Measurements from ENCODE around the gene GRXCR2.
"Not testable (repeated sequence)": the region's sequence is repeated elsewhere in the genome, so short reads cannot be mapped to it uniquely, and the experiment has no call there.

Gene GRXCR2, protein sequence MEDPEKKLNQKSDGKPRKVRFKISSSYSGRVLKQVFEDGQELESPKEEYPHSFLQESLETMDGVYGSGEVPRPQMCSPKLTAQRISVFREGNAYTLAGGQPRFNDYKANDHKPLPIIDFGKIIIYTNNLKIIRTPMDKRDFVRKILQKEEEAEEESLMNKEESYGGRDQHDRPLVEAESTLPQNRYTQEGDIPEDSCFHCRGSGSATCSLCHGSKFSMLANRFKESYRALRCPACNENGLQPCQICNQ

DNA sequence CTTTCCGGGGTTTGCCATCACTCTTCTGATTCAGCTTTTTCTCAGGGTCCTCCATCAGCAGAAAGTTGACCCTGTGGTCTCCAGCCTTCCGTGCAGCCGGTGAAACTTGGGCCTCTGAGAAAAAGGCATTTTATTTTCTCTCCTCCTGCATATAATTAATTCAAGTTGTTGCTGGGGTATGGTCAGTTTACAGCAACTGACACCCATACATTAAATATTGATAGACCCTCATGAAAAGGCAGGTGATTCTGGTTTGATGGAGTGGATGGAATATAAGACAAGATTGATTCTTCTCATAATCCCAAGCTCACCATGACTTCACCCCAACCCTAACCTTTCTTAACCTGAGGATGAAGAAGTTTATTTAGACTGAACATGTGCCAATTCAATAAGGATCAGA, at the start of gene GRXCR2:
Gene GRXCR2 (minus strand): TSS at position 101 of the 400 bp plus-strand sequence. CDS start 46 bp downstream, at position 55.
- DNase-seq, result no peak

DNA sequence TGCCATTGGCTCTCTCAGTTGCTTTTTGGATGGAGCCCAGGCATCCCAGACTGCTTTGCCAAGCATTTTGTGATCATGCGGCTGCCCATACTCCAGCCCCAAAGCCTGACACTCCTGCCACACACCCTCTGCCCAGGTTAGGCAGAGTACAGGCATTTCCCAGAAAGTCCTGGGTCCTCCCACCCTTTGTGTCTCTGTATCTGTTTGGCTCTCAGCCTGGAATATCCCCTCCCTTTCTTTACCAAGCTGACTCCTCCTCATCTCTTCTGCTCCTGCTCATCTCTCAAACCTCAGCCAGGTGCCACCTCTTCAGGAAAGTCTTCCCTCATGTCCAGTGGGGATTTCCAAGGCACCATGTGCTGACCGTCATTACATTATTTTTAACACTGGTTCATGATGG, 49.2 kb upstream of the GRXCR2 start:
- DNase-seq, result no peak

DNA sequence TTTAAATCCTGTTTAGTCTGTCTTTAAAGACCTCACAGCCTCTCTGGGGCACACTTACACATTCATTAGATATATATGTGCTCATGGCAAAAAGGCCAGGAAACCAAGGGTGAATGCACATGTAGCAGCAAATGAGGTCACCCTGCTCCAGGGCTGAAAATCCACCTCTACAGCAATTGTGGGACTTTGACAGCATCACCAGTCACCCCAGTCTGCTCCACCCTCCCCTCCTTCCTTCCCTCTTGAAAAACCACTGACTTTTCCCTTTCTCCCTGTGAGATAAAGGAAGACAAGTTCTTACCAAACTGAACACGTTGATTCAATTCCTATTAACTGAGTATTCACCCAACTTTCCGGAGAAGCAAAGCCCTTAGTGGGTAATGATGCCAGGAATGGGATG, 48.4 kb upstream of the GRXCR2 start:
- DNase-seq, result no peak

DNA sequence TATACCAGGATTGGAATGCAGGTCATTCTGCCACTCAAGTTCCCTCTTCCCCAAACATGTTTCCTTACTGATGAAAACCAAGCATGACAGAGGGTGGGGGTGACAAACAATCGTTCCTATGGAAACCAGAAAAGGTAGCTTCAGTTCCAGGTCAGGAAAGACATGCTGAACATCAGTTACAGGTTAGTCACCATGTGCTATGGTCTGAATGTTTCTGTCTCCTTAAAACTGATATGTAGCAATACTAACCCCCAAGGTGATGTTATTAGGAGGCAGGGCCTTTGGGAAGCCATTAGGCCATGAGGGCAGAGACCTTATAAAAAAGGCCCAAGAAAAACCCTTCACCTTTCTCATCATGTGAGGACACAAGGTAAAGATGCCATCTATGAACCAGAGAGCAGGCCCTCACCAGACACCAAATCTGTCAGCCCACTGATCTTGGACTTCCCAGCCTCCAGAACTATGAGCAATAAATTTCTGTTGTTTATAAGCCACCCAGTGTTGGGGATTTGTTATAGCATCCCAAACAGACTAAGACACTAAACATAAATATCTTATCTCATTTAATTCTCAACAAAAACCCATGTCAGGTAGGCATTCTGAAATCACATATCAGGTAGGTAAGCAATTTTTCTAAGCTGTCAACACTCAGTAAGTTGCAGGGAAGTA, 47.9 kb upstream of the GRXCR2 start:
- DNase-seq, result no peak

DNA sequence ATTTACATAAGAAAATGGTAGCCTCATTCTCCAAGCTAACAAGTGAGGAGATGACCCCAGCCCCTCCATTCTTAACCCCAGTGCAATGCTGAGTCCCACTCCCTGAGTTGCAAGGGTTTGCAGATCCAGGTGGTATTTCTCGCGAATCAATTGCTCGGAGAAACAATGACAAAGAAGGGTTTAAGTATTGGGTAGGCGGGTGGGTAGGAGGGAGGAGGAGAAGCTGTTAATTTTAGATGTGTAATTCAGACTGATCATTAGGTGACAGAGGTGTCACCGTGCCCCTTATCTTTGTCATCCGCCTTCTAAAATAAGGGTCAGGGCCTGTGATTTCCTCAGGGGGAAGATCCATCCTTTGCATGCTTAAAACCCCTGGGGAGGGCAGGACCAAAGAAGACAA, 46.6 kb upstream of the GRXCR2 start:
- DNase-seq, result no peak

DNA sequence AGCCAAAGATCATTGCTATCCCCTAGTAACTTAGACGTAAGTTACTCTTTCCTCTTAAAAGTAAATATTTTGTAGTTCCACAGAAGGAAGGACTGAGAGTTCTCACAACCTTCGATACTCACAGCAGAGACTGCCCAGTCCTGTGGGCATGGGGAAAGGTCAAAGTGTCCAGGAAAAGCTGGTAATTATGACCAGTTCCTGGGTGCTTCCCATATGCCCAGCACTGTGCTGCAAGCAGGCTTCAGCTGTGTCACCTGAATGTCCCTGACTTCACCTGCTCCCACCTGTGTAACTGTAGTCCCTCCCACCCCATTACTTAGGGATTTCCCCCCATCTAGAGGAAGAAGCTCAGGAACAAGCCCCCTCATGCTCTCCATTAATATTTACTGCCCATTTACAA, 45.6 kb upstream of the GRXCR2 start:
- no peak for DNase-seq

DNA sequence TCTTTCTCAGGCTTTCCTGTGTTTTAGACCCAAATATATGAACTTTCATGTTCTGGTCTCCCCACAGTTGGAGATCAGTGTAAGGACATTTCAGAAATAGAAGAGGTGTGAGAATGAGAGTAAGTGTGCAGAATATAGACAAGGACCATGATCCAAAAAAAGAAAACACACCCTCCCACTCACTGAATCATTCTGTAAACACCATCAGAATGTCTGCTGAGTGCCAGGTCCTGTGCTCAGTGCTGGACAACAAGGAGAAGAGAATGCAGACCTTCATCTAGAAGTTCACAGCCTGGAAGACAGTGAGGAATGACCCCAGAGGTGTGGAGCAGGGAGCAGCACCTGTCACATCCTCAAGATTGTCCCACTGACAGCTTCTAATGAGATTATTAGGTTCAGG, 44.5 kb upstream of the GRXCR2 start:
- DNase-seq, result no peak

DNA sequence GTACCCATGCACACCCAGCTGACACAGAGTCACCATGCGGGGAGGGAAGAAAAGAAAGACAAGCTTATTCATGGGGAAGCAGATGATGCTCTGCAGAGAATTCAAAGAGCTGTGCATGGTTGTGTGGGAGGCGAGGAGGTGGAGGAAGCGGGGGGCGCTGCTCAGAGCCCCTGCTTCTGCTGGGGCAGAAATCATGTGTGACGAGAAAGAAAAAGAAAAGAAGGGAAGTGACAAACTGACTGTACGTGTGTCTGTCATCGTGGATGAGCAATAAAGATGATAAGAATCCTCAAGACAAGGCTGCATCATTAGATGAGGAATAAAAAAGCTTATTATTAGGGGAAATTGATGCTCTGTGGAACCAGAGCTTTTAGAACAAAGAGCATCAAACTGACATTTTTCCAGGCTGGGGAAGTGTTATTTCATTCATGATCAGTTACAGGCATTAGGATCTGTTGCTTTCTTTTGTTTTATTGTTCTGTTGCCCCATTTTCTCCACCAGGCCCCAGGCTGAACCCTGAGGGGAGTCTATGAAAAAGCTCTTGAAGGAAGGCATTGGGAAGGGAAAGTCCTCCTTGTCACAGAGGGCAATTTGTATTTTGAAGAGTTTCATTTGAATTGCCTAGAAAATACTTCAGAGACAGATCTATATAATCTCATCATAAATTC, 43.3 kb upstream of the GRXCR2 start:
- DNase-seq, result no peak

DNA sequence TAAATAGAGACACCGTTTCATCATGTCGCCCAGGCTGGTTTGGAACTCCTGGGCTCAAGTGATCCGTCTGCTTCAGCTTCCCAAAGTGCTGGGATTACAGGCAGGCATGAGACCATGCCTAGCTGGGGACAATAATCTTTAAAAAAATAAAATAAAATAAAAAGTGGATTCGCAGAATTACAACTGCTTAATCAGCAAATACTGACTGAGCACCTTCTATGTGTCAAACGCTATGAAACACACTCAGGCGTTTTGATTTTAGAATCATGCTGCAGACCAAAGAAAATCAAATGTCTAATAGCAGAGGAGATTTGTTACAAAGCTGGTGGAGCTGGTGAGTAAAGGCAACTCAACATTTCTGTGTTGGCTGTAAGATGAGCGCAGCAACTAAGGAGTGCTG, 40.9 kb upstream of the GRXCR2 start:
- DNase-seq, result no peak

DNA sequence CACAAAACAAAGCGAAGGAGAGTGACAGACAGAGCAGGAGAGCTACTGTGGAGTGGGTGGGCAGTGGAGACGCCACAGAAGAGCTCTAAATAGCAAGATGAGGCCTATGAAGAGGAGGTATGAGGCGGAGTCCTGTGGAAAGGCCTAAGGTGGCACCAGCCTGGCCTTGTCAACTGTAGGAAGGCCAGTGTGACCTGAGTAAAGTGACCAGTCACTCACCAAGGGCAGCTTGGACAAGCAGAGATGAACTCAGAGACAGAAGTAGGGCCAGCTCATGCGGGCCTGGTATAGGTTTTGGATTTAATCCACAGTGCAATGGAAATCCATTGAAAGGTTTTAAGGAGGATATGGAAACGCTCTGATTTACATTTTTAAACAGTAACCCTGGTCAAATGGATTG, 39.8 kb upstream of the GRXCR2 start:
- DNase-seq, result no peak

DNA sequence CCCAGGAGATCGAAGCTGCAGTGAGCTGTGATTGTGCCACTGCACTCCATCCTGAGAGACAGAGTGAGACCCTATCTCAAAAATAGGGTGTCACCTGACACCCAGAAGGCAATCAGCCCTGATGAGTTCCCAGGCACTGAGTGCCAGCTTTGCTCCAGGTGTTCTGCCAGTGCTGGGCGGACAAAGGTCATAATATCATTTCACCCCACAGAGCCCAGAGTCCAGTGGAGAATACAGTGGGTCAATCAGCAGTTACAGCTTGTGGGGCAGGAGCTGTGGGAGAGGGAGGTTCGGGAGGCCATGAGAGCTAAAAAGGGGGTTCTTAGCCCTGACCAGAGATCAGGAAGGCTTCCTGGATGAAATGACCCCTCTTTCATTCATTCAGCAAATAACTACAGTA, 39.2 kb upstream of the GRXCR2 start:
- DNase-seq, result no peak

DNA sequence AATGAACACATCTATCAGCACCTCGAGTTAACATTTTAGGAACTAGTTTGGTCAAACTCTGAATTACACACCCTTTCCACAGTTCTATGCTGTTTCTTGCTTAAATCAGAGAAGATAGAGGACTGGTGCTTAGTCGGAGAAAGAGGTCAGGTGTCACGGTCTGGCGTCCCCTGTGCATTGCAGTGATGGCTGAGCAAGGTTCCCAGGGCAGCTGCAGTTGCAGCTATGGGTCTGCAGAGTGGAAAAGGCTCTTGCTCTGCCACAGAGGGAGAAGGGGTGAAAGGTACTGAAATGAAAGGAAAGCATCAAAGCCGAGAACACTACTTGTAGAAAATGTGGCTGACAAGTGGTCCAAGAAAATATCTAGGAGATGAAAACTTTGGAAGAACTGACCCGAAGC, 38.4 kb upstream of the GRXCR2 start:
- DNase-seq, result no peak

DNA sequence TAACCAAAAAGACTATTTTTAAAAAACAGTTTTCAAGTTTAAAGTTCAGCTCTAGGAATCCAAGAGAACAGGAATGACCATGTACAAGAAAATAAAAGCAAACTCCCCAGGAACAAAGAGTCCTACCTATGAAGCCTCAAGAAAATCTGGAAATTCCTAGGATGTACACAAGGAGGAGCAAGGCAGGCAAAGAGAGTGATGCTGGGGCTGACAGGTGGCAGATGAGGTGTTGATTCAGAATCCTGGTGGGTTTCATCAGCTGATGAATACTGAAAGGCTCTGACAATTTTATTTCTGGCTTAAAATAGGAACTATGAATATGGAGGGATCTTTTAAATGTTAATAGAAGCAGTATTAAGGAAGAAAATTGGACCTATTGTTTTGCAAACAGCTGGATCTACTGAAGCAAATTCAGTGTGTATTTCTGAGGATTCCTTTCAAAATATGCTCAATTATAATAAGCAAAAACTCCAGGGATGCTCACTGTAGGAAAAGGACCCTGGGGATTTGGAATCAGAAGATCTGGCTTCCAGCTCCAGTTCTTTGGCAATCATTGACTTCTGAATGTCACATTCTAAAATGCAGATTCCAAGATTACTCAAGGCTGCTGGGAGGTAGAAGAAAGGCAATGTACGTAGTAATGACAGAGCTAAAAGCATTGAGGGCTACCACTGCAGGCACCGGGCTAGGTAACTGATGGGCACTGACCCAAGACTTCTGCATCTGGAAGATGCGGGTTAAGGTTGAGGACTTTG, 35.6 kb upstream of the GRXCR2 start:
- peak; percentile 29 for DNase-seq

DNA sequence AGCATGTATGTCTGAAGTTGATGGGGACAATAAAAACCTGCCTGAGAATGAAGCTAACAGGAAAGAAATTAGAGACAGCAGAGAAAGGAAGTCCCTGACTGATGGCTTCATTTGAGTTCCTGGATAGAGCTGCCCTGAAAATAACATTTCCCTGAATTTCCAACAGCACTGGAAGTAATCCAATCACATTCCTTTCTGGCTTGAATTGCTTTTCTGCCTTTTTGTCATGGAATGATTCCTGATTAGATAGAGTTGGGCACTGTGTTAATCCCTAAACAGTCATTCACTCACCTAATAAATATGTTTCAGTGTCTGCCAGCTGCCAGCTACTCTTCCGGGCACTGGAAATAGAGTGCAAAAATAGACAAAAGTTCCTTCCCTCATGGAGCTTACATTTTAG, 33.6 kb upstream of the GRXCR2 start:
- no peak for DNase-seq

DNA sequence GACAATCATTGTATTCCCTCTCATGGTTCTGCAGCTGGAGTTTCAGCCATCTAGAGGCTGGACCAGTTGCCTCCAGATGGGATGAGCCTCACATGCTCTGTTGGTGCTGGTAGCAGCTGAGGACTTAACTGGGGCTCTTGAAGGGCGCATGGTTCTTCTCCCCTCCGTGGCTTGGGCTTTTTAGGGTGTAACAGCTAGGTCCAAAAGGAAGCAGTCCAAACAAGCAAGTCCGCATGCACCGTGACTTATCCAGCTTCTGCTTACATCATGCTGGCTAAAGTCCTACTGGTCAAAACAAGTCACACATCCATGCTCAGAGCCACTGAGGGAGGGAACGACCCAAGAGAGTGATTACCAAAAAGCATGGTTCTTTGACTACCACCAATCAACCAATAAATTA, 31.9 kb upstream of the GRXCR2 start:
- DNase-seq, result no peak

DNA sequence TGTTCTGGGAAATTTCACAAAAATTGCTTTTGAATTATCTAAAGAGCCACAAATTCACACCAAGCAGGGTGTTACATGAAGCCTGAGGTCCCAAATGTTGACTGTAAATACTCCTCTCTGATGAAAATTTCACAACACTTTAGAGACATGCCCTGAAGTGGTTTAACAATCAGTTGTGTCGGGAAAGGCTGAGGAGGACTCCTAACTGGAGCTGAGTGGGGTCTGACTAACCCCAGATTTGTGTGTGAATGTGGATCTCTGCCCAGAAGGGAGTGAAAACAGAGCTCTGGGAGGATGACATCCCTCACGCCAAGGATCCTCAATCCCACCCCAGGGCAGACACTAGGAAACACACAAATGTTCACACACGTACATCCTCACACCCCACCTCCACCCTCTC, 31.1 kb upstream of the GRXCR2 start:
- no peak for DNase-seq

DNA sequence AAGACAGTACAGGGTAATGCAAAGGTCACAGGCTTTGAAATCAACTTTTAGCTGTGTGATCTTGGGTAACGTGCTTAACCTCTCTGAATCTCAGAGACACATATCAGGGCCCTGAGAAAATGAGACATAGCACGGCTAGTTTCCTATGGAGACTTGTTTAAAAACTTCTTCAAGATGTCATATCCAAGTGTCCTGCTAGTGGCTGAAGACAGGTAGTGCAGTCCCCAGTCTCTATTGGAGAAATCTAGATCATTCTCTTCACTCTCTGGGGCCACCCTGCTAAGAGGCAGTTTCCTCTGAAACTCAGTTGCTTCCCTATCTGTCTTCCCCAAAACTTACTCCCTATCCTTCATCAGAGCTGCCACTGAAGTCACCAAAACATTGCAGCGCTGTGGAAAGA, 30.3 kb upstream of the GRXCR2 start:
- DNase-seq, result no peak

DNA sequence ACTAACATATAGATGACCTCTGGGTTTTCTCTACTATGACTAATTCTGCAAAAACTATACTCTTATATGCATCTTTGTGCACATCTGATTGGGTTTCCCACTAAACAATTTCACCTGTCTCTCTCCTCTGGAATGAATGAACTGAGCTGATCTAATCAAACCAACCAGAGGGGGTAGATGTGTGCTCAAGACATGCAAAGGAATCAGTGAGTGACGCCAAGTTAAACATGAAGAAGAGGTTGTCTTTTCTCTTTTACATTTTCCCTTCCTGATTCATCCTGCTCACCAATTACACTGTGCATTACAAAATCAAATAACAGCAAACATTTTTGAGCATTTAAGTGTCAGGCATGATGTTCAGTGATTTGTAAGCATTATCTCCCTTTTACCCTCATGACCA, 29.6 kb upstream of the GRXCR2 start:
- DNase-seq, result no peak

DNA sequence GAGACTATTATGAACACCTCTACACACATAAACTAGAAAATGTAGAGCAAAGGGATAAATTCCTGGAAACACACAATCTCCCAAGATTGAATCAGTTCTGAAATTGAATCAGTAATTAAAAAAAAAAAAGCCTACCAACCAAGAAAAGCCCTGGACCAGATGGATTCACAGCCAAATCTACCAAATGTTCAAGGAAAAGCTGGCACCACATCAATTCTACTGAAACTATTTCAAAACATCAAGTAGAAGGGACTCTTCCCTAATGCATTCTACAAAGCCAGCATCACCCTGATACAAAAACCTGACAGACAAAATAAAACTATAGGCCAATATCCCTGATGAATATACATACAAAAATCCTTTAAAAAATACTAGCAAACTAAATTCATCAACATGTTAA, 25.4 kb upstream of the GRXCR2 start:
- no peak for DNase-seq

DNA sequence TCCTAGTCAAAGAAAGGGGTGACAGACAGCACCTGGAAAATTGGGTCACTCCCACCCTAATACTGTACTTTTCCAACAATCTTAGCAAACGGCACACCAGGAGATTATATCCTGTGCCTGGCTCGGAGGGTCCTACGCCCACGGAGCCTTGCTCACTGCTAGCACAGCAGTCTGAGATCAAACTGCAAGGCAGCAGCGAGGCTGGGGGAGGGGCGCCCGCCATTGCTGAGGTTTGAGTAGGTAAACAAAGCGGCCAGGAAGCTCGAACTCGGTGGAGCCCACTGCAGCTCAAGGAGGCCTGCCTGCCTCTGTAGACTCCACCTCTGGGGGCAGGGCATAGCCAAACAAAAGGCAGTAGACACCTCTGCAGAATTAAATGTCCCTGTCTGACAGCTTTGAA, 18.6 kb upstream of the GRXCR2 start:
- DNase-seq, result not testable (repeated sequence)

DNA sequence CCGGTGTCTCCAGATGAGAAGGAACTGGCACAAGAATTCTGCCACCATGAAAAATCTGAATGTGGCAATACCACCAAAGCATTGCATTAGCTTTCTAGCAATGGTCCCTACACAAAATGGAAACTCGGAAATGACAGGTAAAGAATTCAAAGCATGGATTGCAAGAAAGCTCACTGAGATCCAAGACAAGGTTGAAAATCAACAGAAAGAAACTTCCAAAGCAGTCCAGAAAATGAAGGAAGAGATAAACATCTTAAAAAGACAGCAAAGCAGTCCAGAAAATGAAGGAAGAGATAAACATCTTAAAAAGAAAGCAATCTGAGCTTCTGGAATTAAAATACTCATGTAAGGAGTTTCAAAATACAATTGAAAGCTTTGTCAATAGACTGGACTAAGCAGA, 16.8 kb upstream of the GRXCR2 start:
- no peak for DNase-seq

DNA sequence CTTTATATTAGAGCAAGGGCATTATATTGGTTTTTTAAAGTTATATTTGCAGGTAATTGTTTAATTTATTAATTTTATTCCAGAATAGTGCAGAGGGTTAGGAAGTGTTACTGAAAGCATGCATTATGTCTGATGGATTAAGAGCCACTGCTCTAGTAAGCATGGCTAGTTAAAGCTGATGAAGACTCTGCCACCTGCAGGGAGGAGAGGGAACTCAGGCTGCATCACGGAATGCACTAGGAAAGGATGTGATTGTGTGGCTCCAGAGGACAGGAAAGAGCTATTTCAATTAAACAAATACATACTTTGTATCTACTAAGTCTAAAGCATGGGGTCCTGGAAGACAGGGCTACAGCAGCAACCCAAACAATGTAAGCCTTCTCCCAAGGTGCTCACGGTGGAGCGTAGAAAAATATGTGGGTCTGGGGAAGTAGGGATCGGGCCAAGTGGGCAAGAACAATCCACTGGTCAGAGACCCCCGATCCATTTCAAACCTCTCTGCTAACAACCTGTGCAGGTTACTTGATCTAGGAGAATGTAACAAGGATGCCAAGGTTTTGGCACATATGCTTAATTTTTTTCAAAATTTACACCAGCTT, 15.3 kb upstream of the GRXCR2 start:
- DNase-seq, result no peak

DNA sequence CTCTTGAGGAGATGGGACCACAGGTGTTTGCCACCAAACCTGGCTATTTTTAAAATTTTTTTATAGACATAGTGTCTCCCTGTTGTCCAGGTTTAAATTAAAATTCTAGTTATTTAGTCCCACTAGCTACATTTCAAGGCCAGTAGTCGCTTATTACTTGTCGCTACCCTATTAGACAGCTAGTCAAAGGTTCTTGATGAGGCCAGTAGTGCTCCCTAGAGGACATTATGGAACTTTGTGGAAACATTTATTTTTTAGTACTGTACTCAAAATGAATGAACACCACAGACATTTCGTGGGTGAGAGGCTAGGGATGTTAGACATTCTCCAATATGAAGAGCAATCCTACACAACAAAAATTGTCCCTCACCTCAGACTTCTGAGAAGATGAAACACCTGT, 14.4 kb upstream of the GRXCR2 start:
- no peak for DNase-seq
